ENCODE measurements around the gene MDH1B.

MDH1B gene

DNA sequence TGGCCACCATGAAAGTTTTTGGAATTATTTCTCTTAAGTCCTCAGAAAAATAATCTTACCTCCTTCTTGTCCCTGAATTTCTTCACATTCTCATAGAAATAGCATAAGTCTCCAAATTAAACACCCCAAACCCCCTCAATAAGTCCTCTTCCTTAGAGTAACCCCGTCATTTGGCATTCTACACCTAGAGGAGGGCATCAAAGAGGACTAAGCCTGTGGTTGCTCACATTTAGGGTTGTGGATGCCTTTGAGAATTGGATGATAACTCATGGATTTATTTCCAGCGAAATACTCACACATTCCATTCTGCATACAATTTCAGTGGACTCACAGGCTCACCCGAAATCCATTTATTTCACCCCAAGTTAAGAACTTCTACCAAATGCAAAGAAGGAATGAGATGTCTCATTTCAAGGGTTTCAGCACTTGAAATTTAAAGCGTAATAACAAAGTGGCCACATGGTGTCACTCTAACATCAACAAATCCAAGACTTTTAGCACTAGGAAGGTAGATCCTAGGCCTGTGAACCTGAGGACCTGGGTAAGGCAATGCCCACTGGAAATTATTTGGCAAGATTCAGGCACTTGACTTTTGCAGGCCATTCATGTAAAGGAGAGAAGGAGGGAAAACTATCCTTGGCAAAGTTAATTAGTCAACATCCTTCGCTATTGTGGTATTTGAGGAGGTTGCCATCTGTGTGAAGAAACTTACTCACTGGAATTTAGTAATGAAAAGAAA lies 71.6 kb downstream of the MDH1B start:
- DNase-seq, result peak; percentile 12 to 33

DNA sequence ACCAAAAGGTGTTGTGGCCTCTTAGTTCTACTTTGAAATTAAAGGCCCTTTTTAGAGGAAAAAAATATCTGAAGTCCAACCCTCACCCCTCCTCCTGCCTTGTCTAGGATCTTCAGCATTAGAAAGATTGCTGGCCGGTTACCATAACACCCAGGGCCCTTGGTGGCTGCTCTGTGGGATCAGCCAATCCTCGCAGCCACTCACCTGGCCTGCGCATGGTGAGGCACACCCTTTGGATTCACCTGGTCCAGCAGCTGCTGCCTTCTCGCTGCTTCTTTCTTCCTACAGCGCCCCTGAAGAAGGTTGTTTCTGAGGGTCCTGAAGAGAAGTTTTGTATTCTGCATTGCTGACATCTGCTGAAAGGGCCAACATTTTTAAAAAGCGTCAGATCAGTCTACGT lies 72.2 kb downstream of the MDH1B start:
- DNase-seq, result no peak

DNA sequence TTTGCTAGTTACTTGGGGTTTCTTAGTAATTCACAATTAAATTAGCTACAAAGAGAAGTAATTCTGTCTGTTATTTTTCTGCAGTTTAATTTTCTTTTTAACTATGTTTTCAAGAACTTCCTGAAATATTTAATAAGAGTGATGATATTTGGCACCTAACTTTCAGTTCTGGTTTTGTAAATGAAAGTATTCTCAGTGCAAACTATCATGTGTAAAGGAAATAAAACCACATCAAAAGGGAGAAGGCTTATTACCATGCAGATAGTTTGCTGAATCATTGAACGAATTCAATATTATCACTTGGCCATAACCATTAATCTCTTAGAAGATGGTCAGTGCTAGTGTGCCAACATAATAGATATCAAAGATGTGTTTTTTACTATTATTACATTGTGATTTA lies 76.1 kb downstream of the MDH1B start:
- no peak for DNase-seq

DNA sequence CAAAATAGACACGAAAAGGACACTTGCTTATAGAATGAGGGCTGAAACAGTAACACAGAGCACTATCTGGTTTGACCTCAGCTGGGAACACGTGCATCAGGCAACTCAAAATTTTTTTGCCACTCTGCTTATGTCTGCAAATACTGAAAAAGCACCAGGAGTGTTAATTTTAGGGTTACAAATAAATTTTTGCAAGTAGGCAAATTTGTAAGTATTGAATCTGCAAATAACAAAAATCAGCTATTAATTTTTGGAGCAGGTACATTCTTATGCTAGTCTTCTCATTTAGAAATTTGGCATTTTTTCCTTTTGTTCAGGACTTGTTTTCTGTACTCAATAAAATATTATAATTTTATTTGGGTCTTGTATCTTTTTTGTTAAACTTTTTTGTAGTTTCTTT lies 76.7 kb downstream of the MDH1B start:
- no peak for DNase-seq
